ENCODE data around the gene PJVK. TPM values are rescaled to one million over a fixed set of nuclear protein-coding genes. Genes with fewer than 3 reads are reported as not detected.

The PJVK gene, protein sequence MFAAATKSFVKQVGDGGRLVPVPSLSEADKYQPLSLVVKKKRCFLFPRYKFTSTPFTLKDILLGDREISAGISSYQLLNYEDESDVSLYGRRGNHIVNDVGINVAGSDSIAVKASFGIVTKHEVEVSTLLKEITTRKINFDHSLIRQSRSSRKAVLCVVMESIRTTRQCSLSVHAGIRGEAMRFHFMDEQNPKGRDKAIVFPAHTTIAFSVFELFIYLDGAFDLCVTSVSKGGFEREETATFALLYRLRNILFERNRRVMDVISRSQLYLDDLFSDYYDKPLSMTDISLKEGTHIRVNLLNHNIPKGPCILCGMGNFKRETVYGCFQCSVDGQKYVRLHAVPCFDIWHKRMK
- 0.66 to 1.3 TPM (median 0.99 TPM) in 5 replicates for total RNA-seq (2022; extraction: Qiagen RNA extraction; ENCODE audit: low read depth)

DNA sequence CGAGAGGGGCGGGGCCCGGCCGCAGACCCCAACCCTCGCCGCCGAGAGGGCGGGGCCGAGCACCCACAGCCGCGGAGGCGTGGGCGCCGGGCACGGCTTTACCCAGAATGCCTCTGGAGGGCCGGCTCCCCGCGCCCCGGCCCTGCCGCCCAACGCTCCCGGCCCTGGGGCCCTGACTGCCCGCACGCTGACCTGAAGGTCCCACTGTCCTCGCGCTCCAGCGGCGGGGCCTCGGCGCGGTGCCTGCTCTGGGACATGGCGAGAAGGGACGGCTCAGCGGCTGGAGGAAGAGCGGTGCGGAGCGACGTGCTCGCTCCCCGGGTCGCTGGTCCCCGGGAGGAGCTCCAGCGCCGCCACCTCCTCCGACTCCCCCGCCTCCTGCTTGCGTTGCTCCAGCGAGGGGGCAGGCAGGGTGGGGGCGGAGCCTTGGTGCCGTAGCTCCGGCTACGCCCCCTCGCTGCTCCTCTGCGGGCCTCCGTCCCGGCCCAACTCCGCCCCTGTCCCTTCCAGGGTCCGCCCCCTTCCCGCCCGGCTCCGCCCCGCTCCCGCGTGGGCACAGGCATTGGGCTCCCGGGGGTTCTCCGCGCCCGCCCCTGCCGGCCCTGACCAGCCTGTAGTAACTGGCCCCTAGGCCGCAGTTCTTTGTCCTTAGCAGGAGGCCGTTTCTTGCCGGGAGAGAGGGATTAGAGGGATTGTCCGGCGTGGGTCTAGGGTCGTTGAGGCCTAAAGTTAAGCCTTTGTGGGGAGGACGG is at the start of gene PJVK, which contains the start of gene PRKRA:
Gene PJVK, plus strand, starts transcription at position 605 of the 752 bp plus-strand sequence. CDS start 2,032 bp downstream, outside the sequence.
Gene PRKRA, minus strand, starts transcription at position 402 of the 752 bp plus-strand sequence. Its CDS starts 145 bp downstream, at position 257.

DNA sequence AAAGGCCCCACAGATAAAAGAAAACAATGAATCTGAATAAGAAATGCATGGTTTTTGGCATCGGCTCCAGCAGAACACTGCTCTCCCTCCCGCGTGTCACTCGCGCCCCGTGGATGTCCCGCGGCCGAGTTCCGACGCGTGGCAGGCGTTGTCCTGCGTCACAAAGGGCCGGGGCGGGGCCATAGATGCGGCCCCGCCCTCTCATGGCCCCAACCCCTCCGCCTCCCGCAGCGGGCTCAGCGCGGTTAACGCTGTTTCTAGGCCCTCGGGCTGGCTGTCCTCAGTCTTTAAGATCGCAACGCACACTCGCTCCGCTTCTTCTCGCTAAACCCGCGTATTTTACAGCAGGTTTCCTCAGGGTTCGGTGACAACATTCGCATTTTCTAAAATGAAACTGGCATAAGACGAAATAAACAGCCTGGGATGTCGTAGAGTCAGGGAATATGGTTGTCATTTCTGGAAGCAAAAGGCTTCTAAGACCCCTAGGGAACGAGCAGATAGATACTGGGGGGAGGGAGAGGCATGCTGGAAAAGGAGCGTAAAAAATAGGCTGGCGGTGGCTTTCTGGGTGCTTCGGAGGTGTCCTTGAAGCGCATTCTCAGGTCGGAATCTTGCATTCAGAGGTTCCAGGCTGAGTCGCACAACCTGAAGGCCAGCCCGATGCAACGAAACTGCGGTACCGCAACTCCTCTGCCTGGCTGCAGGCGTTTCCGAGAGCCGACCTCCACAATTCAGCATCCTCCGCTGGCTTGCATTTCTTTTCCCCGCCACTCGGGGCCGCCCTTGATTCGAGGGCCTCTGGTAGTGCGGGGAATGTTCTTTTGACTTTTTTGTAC is 27.5 kb downstream of the PJVK start, which contains the start of gene FKBP7:
Gene FKBP7, minus strand, starts transcription at position 162 of the 836 bp plus-strand sequence. Its CDS starts 101 bp downstream, at position 61.

DNA sequence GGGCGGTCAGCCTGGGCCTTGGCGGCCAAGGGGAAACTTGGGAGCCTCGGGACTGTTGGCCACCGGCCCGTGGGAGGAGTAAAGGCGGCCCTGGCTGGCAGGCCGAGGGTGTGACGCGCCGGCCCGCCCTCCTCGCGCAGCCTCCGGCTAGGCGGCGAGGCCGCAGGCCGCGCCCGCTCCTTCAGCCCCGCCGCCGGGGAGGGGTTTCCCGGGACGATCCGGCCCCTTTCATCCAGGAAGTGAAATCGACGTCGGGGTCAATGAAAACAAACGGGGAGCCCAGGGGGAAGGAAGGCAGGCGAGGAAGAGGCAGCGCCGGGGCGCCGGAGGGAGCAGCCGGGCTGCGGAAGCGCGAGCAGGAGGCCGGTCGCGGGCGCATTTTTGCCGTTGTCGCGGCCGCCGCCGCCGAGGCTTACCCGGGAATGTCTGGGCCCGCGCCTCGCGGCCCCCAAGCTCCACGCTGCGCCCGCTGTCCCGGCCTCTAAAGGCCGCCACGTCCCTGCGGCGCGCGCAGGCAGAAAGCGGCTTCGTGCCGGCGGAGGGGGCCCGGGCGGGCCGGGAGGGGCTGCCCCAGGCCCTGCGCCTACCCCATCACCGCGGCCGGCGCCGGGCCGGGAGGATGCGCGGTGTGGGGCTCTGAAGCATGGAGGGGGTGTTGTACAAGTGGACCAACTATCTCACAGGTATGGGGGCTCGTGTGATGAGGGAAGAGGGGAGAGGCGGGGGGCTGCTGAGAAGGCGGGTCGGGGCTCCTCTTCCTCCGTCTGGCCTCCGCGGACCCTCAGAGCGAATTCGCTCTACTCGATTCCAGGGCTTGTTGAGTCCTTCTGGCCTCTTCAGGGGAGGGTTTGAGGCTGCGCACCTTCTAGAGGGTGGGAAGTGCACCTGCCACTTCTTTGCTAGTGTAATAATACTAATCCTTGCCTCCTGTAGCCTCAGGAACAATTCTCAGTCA is 29.3 kb downstream of the PJVK start, which contains the start of gene PLEKHA3:
Gene PLEKHA3, plus strand, starts transcription at position 231 of the 955 bp plus-strand sequence. Its CDS starts 413 bp downstream, at position 644.

Other genes with a start within 250 kb of the PJVK start
- gene PRKRA, start 203 bp upstream of the PJVK start, total RNA-seq (2022; extraction: Qiagen RNA extraction; ENCODE audit: low read depth): 23.7 to 34.3 TPM (median 30.3 TPM) in 5 replicates
- 7.2 to 13.6 TPM (median 11.1 TPM) in 5 replicates for gene FKBP7, start 27.2 kb downstream of the PJVK start, total RNA-seq (2022; extraction: Qiagen RNA extraction; ENCODE audit: low read depth)
- gene PLEKHA3, start 29.1 kb downstream of the PJVK start, total RNA-seq (2022; extraction: Qiagen RNA extraction; ENCODE audit: low read depth): 8.8 to 18.7 TPM (median 17.0 TPM) in 5 replicates